Measurements from ENCODE around the gene PSMD4. TPM values are rescaled to one million over a fixed set of nuclear protein-coding genes. Genes with fewer than 3 reads are reported as not detected.
"Not testable (repeated sequence)": the region's sequence is repeated elsewhere in the genome, so short reads cannot be mapped to it uniquely, and the experiment has no call there.

PSMD4 gene
- total and polyA plus RNA-seq, 2 of the 8 experiments (the other 6 are each of a cell fraction or from before 2014, with no cell fraction given): 216 to 284 TPM

DNA sequence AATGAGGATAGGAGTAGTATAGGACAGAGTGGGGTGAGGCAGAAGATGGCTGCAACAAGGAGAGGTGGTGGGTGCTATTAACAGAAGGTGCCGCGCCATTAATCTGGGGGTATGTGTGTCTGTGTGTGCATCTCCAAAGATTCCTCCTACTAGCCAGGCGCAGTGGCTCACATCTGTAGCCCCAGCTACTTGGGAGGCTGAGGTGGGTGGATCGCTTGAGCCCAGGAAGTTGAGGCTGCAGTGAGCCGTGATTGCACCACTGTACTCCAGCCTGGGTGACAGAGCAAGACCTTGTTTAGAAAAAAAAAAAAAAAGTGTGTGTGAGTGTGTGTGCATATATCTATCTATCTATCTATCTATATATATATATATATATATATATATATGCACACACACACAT lies 20.8 kb downstream of the PSMD4 start:
- 87% methylated on average over 5 of the region's 5 CpGs; no CpG with 5 or more reads in 1 of the 2 experiments for WGBS, 2 experiments (ENCODE audit: extremely low coverage in 1 of 2, insufficient coverage in 1 of 2, insufficient read length in 1 of 2, insufficient replicate concordance in 2 of 2, low coverage in 1 of 2, low lambda C conversion rate in 2 of 2, missing lambda C conversion rate in 1 of 2)
- ChIA-PET CTCF (ENCODE audit: partially characterized antibody) (interaction anchor here (1.6 kb wide), 1 partner anchor 14 kb away, joined by 5 read pairs; no protein-coding TSS in a partner anchor), POLR2A (ENCODE audit: partially characterized antibody) (interaction anchor here (1.0 kb wide), 1 partner anchor 109 kb away, joined by 4 read pairs; the partner anchor contains the start of genes LYSMD1 and SCNM1)
- not testable (repeated sequence) for H3K9ac ChIP-seq (replicated peaks in 1 of 4; ENCODE audit: extremely low read depth in 1 of 4, low read depth in 3 of 4, low read length in 3 of 4); H2AFZ ChIP-seq (ENCODE audit: low read length); H3K18ac ChIP-seq (ENCODE audit: extremely low read depth, low read length); H3K9me3 ChIP-seq (ENCODE audit: insufficient read depth in 2 of 2, low read depth in 1 of 2, low read length in 1 of 2); H3K27ac ChIP-seq (ENCODE audit: low read depth, low read length); H3K23ac ChIP-seq (ENCODE audit: insufficient read length); H3K36me3 ChIP-seq (ENCODE audit: control insufficient read depth in 2 of 4, insufficient read depth in 4 of 4, low read length in 3 of 4); H4K91ac ChIP-seq (replicated peaks; ENCODE audit: insufficient read length, low read length); H4K5ac ChIP-seq (ENCODE audit: insufficient read length, low read depth, low read length); H3K79me2 ChIP-seq (ENCODE audit: control insufficient read depth in 1 of 2, insufficient read depth in 2 of 2, low read length in 2 of 2); H3K27me3 ChIP-seq (replicated peaks in 1 of 4; ENCODE audit: control insufficient read depth in 3 of 4, extremely low read depth in 1 of 4, insufficient read depth in 3 of 4, low read length in 3 of 4); H2BK120ac ChIP-seq (replicated peaks; ENCODE audit: low read depth, low read length); H3K56ac ChIP-seq (replicated peaks; ENCODE audit: insufficient read length, low read depth, low read length); H4K8ac ChIP-seq (ENCODE audit: extremely low read depth, insufficient read depth, low read length); H3K79me1 ChIP-seq (ENCODE audit: low read depth, low read length); H3K4me1 ChIP-seq (replicated peaks in 1 of 4; ENCODE audit: control insufficient read depth in 3 of 4, insufficient read depth in 4 of 4, low read length in 3 of 4); H2AK5ac ChIP-seq (ENCODE audit: low read depth, low read length); H3K14ac ChIP-seq (ENCODE audit: insufficient read length); H2BK20ac ChIP-seq (ENCODE audit: low read length); H2BK12ac ChIP-seq (ENCODE audit: low read depth, low read length); H3K4ac ChIP-seq (replicated peaks; ENCODE audit: insufficient read length, low read depth, low read length); H2BK15ac ChIP-seq (ENCODE audit: low read length); H4K20me1 ChIP-seq (replicated peaks in 1 of 2; ENCODE audit: control insufficient read depth in 1 of 2, insufficient read depth in 2 of 2, low read length in 2 of 2); DNase-seq (ENCODE audit: low read depth in 1 of 2, low spot score in 2 of 2); H3K4me3 ChIP-seq (ENCODE audit: extremely low read depth in 1 of 4, insufficient read depth in 2 of 4, low read depth in 3 of 4, low read length in 4 of 4); FAIRE-seq; H2BK5ac ChIP-seq (ENCODE audit: low read depth, low read length); H3K23me2 ChIP-seq (ENCODE audit: low read depth, low read length); H3K4me2 ChIP-seq (ENCODE audit: insufficient read depth in 1 of 2, low read depth in 2 of 2, low read length in 2 of 2)

All from H1 (cell line).